Neural cell (in vitro differentiated cells): ENCODE measurements around the gene OTOG. TPM values are rescaled to one million over a fixed set of nuclear protein-coding genes. Genes with fewer than 3 reads are reported as not detected.

Source experiments
- H2AFZ ChIP-seq: fragments of 200-600, 300-800 bp; sonication (generic), shearing (Covaris generic); 2 replicates; pipeline ENCODE4 v1.6.0; 2014; ENCODE audit warnings: low read depth, mild to moderate bottlenecking, antibody characterized with exemption, low read length, moderate library complexity
- H3F3A ChIP-seq: fragments of 200-600 bp; shearing (Covaris generic); 2 replicates; pipeline ENCODE4 v1.6.1; 2016; ENCODE audit warnings: mild to moderate bottlenecking, moderate library complexity, mixed read lengths, antibody characterized with exemption, low read length; ENCODE audit not compliant: insufficient read depth, poor library complexity, severe bottlenecking
- H3K27ac ChIP-seq: fragments of 200-600, 300-800 bp; sonication (generic), shearing (Covaris generic); 2 replicates; pipeline ENCODE4 v1.5.1; 2014; ENCODE audit warnings: mild to moderate bottlenecking, low read length, moderate library complexity
- H3K27me3 ChIP-seq: fragments of 300-800, 200-600 bp; sonication (generic), shearing (Covaris generic); 2 replicates; pipeline ENCODE4 v1.6.0; 2014; ENCODE audit warnings: mild to moderate bottlenecking, low read depth, low read length, moderate library complexity; ENCODE audit not compliant: insufficient read depth
- H3K36me3 ChIP-seq: fragments of 300-800, 200-600 bp; sonication (generic), shearing (Covaris generic); 2 replicates; pipeline ENCODE4 v1.5.1; 2014; ENCODE audit warnings: mild to moderate bottlenecking, antibody characterized with exemption, low read length, moderate library complexity; ENCODE audit not compliant: insufficient read depth
- H3K4me2 ChIP-seq: fragments of 300-800, 200-600 bp; sonication (generic), shearing (Covaris generic); 2 replicates; pipeline ENCODE4 v1.6.0; 2014; ENCODE audit warnings: mild to moderate bottlenecking, low read length
- H3K4me3 ChIP-seq: fragments of 300-800, 200-600 bp; sonication (generic), shearing (Covaris generic); 2 replicates; pipeline ENCODE4 v1.5.1; 2014; ENCODE audit warnings: mild to moderate bottlenecking, low read length, moderate library complexity
- H3K79me2 ChIP-seq: fragments of 200-600 bp; shearing (Covaris generic); replicated peaks from 2 replicates; pipeline ENCODE4 v1.6.0; 2014; ENCODE audit warnings: mild to moderate bottlenecking, low read length, moderate library complexity; ENCODE audit not compliant: insufficient read depth
- H3K9ac ChIP-seq: fragments of 300-800, 200-600 bp; sonication (generic), shearing (Covaris generic); 2 replicates; pipeline ENCODE4 v1.6.1; 2016; ENCODE audit warnings: mild to moderate bottlenecking, low read length, mixed read lengths
- H3K9me2 ChIP-seq: fragments of 200-600 bp; shearing (Covaris generic); 2 replicates; pipeline ENCODE4 v1.6.1; 2016; ENCODE audit warnings: mild to moderate bottlenecking, low read length, mixed read lengths; ENCODE audit not compliant: insufficient read depth
- H3K9me3 ChIP-seq: fragments of 200-600, 300-800 bp; sonication (generic), shearing (Covaris generic); 2 replicates; pipeline ENCODE4 v1.6.1; 2016; ENCODE audit warnings: mild to moderate bottlenecking, mixed run types, low read length, moderate library complexity, mixed read lengths
- H4K20me1 ChIP-seq: fragments of 200-600 bp; shearing (Covaris generic); 2 replicates; pipeline ENCODE4 v1.6.1; 2016; ENCODE audit warnings: mild to moderate bottlenecking, mixed run types; ENCODE audit not compliant: insufficient read depth
- CTCF ChIP-seq: fragments of 450-650 bp; IDR thresholded peaks from 2 replicates; pipeline ENCODE4 v1.5.1; 2014; ENCODE audit warnings: antibody characterized with exemption, mild to moderate bottlenecking, moderate library complexity; ENCODE audit not compliant: poor library complexity, severe bottlenecking
- EP300 ChIP-seq: fragments of 450-650 bp; conservative IDR thresholded peaks from 2 replicates; pipeline ENCODE4 v1.6.1; 2014; ENCODE audit warnings: antibody characterized with exemption, mild to moderate bottlenecking, moderate library complexity; ENCODE audit not compliant: poor library complexity, severe bottlenecking
- EZH2 ChIP-seq: fragments of 200-600, 300-800 bp; shearing (Covaris generic), sonication (generic); IDR thresholded peaks from 2 replicates; pipeline ENCODE4 v1.6.1; 2014; ENCODE audit warnings: antibody characterized with exemption, low read length, borderline replicate concordance, mild to moderate bottlenecking; ENCODE audit not compliant: insufficient read depth, poor library complexity, severe bottlenecking
- MXI1 ChIP-seq: fragments of 450-650 bp; conservative IDR thresholded peaks from 2 replicates; pipeline ENCODE4 v1.6.1; 2014; ENCODE audit warnings: antibody characterized with exemption, mild to moderate bottlenecking; ENCODE audit not compliant: poor library complexity, severe bottlenecking
- POLR2AphosphoS5 ChIP-seq: IDR thresholded peaks from 2 replicates; pipeline ENCODE4 v1.6.1; 2012
- RAD21 ChIP-seq: fragments of 450-650 bp; conservative IDR thresholded peaks from 2 replicates; pipeline ENCODE4 v1.6.1; 2014; ENCODE audit warnings: antibody characterized with exemption, mild to moderate bottlenecking, moderate library complexity
- REST ChIP-seq: IDR thresholded peaks from 2 replicates; pipeline ENCODE4 v1.6.1; 2012; ENCODE audit warnings: borderline replicate concordance
- SMC3 ChIP-seq: fragments of 450-650 bp; conservative IDR thresholded peaks from 2 replicates; pipeline ENCODE4 v1.6.1; 2014; ENCODE audit warnings: antibody characterized with exemption, mild to moderate bottlenecking, moderate library complexity; ENCODE audit not compliant: poor library complexity
- TAF1 ChIP-seq: IDR thresholded peaks from 2 replicates; pipeline ENCODE4 v1.6.1; 2012; ENCODE audit warnings: low read depth
- polyA plus RNA-seq: library from polyadenylated mRNA; depleted of rRNA; stranded (reverse); fragments of >200 nt; gene quantifications from 2 replicates; pipeline ENCODE4 v1.2.3, GENCODE V29; 2014

OTOG gene
- polyA plus RNA-seq, 1 donor from 2014 or later: not detected

- TF ChIP-seq MXI1: no peak
- Histone ChIP-seq H3K9me3 (peaks cover 4% of the 10 kb centered on the region), H3K9ac (no peak overlapping the region), H3K79me2 (no peaks in the 10 kb centered on the region), H2AFZ (no peak overlapping the region), H4K20me1 (no peaks in the 10 kb centered on the region), H3K9me2 (no peaks in the 10 kb centered on the region), H3F3A (no peaks in the 10 kb centered on the region), H3K4me3 (no peak overlapping the region), H3K36me3 (no peaks in the 10 kb centered on the region), H3K4me2 (no peak overlapping the region), H3K27me3 (no peaks in the 10 kb centered on the region), H3K27ac (no peak overlapping the region)
Observed at GRCh38 chr11:17596711-17597110, 49.7 kb downstream of the OTOG start.

- H3K27ac ChIP-seq: no peak overlapping the region
- H3K4me3 ChIP-seq: no peak overlapping the region
- H2AFZ ChIP-seq: no peak overlapping the region
- H3K9me3 ChIP-seq: peaks cover 4% of the 10 kb centered on the region
- H3K79me2 ChIP-seq: no peaks in the 10 kb centered on the region
- no peaks in the 10 kb centered on the region for H3K27me3 ChIP-seq
- no peaks in the 10 kb centered on the region for H4K20me1 ChIP-seq
- H3K36me3 ChIP-seq: no peaks in the 10 kb centered on the region
- no peak overlapping the region for H3K4me2 ChIP-seq
- no peak overlapping the region for H3K9ac ChIP-seq
- no peak for TF ChIP-seq RAD21
- TF ChIP-seq EP300: no peak
- no peak for TF ChIP-seq SMC3
- no peak for TF ChIP-seq MXI1
- TF ChIP-seq CTCF: no peak
- no peak for TF ChIP-seq REST
- no peak for TF ChIP-seq TAF1
- no peak for TF ChIP-seq EZH2
- TF ChIP-seq POLR2AphosphoS5: no peak
- H3F3A ChIP-seq: no peaks in the 10 kb centered on the region
- H3K9me2 ChIP-seq: no peaks in the 10 kb centered on the region
Observed at GRCh38 chr11:17597770-17598169, 50.7 kb downstream of the OTOG start.
